ENCODE results near the gene SLC43A1. TPM values are rescaled to one million over a fixed set of nuclear protein-coding genes. Genes with fewer than 3 reads are reported as not detected.
A peak's percentile ranks its signal among the peaks of the same experiment; 100 is the strongest.

The SLC43A1 gene
- polyA plus RNA-seq, 1 of the 3 experiments (the other 2 are of a cell fraction): 4.4 TPM

DNA sequence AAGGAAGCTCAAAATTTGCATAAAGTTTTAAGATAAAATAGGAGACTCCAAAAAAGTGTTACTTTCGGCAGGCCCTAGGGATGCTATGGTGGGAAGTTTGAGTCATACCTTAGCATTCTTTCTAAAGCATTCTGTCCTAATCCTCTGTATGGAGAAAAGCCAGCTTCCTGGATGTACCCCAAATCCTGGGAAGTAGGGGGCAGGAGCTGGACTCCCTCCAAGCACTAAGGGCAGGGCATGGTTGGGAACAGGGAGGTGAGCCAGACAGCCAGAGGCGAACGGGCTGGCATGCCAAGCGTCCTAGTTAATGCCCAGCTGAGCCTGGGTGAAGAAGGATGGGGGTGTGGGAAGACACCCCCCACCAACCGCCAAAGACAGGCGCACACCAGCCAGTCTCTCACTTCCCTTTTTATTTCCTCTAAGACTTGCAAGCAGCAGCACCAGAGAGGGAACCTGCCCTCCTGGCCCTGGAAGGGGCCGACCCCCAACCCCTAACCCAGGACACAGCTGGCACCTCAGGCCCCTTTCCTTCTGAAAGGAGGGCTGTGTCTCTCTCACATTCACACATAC, 31.3 kb downstream of the SLC43A1 start:
- TF ChIP-seq, protein P1, sequence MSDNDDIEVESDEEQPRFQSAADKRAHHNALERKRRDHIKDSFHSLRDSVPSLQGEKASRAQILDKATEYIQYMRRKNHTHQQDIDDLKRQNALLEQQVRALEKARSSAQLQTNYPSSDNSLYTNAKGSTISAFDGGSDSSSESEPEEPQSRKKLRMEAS (IDR thresholded peaks at IDR 0.05; ENCODE audit: low read depth): no peak
- TF ChIP-seq SMC3 (IDR thresholded peaks at IDR 0.05; ENCODE audit: low read depth, low read length): no peak
- TF ChIP-seq FOXM1 (IDR thresholded peaks at IDR 0.05; ENCODE audit: low read depth): no peak
- no peak for TF ChIP-seq ELF1 (IDR thresholded peaks at IDR 0.05)
- TF ChIP-seq, protein P2, sequence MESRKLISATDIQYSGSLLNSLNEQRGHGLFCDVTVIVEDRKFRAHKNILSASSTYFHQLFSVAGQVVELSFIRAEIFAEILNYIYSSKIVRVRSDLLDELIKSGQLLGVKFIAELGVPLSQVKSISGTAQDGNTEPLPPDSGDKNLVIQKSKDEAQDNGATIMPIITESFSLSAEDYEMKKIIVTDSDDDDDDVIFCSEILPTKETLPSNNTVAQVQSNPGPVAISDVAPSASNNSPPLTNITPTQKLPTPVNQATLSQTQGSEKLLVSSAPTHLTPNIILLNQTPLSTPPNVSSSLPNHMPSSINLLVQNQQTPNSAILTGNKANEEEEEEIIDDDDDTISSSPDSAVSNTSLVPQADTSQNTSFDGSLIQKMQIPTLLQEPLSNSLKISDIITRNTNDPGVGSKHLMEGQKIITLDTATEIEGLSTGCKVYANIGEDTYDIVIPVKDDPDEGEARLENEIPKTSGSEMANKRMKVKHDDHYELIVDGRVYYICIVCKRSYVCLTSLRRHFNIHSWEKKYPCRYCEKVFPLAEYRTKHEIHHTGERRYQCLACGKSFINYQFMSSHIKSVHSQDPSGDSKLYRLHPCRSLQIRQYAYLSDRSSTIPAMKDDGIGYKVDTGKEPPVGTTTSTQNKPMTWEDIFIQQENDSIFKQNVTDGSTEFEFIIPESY (IDR thresholded peaks at IDR 0.05; ENCODE audit: borderline replicate concordance, low read depth): no peak
- no peak for TF ChIP-seq RFX5 (IDR thresholded peaks at IDR 0.05; ENCODE audit: low read length)
- TF ChIP-seq USF1 (IDR thresholded peaks at IDR 0.05; ENCODE audit: borderline replicate concordance, low read depth): no peak
- TF ChIP-seq YY1 (IDR thresholded peaks at IDR 0.05; ENCODE audit: low read depth): no peak
- no peak for TF ChIP-seq PBX3 (IDR thresholded peaks at IDR 0.05)
- TF ChIP-seq GABPA (IDR thresholded peaks at IDR 0.05; ENCODE audit: low read depth): no peak
- no peak for TF ChIP-seq SIN3A (IDR thresholded peaks at IDR 0.05; ENCODE audit: borderline replicate concordance, low read depth, low read length)
- no peak for TF ChIP-seq NFIC (IDR thresholded peaks at IDR 0.05; ENCODE audit: borderline replicate concordance)
- peaks cover 4 to 8% of the 10 kb centered on the region in 2 experiments; a peak in 2 of 4 replicates for H3K4me1 ChIP-seq (ENCODE audit: control insufficient read depth in 1 of 2, insufficient read depth in 2 of 2, low read depth in 1 of 2, low read length in 1 of 2)
- no peaks in the 10 kb centered on the region for H3K9me3 ChIP-seq
- DNase-seq: no peak
- no peaks in the 10 kb centered on the region for H3K36me3 ChIP-seq (replicated peaks in 1 of 2; ENCODE audit: control insufficient read depth in 1 of 2, insufficient read depth in 2 of 2, low read length in 1 of 2)
- POLR2A ChIA-PET: no interaction called here
- no peak overlapping the region for H3K27ac ChIP-seq (ENCODE audit: low read depth in 2 of 2, low read length in 1 of 2)
- H3K4me2 ChIP-seq: no peak overlapping the region
- no peaks in the 10 kb centered on the region for H3F3A ChIP-seq (replicated peaks; ENCODE audit: insufficient read depth)
- H3K9me2 ChIP-seq: no peaks in the 10 kb centered on the region
- H2AFZ ChIP-seq (ENCODE audit: low read depth): no peak overlapping the region
- 90% methylated on average over 4 of the region's 7 CpGs for WGBS (ENCODE audit: low lambda C conversion rate)
- H3K4me3 ChIP-seq (ENCODE audit: low read depth in 2 of 2, low read length in 1 of 2): no peak overlapping the region
- CTCF ChIA-PET: interaction anchor here (1.1 to 27.2 kb wide), 16 partner anchors 8 to 1083 kb away, joined by 3 to 517 read pairs (median 8); partner anchors contain the start of genes RTN4RL2, SLC43A1, TIMM10 and UBE2L6
- H3K79me2 ChIP-seq (ENCODE audit: insufficient read depth): no peaks in the 10 kb centered on the region
- peaks cover 24% of the 10 kb centered on the region for H3K27me3 ChIP-seq (ENCODE audit: insufficient read depth)
- no peak overlapping the region for H3K9ac ChIP-seq
- H4K20me1 ChIP-seq (ENCODE audit: insufficient read depth): no peaks in the 10 kb centered on the region

DNA sequence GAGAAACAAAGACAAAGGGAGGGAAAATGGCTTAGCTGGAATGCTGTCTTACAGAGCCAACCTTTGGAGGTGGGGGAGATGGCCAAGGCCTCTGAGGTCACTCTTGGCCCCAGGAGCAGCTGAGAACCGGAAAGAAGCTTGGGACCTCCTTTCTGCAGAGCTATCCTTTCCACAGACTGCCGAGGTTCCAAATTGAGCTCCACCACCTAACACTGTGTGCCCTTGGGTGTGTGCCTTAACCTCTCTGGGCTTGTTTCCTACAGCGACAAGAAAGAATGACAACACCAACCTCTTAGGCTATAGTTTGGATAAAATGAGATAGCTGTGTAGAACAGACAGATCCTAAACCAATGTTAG, 32.0 kb downstream of the SLC43A1 start:
- Histone ChIP-seq H3K4me2 (peak overlapping the region; percentile 95), H3K9ac (no peak overlapping the region), H2AFZ (ENCODE audit: low read depth) (0 out of 2 replicates have a peak overlapping the region, but pooled peaks have one; percentile 63), H3K36me3 (replicated peaks in 1 of 2; ENCODE audit: control insufficient read depth in 1 of 2, insufficient read depth in 2 of 2, low read length in 1 of 2) (no peaks in the 10 kb centered on the region), H3K79me2 (ENCODE audit: insufficient read depth) (no peaks in the 10 kb centered on the region), H3F3A (replicated peaks; ENCODE audit: insufficient read depth) (no peaks in the 10 kb centered on the region), H3K27me3 (ENCODE audit: insufficient read depth) (peaks cover 24% of the 10 kb centered on the region), H3K4me3 (ENCODE audit: low read depth in 2 of 2, low read length in 1 of 2) (peak overlapping the region in 1 of 2 experiments; percentile 55; a peak in 1 of 4 replicates), H3K27ac (ENCODE audit: low read depth in 2 of 2, low read length in 1 of 2) (no peak overlapping the region), H4K20me1 (ENCODE audit: insufficient read depth) (no peaks in the 10 kb centered on the region), H3K9me3 (no peaks in the 10 kb centered on the region), H3K4me1 (ENCODE audit: control insufficient read depth in 1 of 2, insufficient read depth in 2 of 2, low read depth in 1 of 2, low read length in 1 of 2) (peaks cover 4 to 8% of the 10 kb centered on the region in 2 experiments; a peak in 2 of 4 replicates), H3K9me2 (no peaks in the 10 kb centered on the region)
- DNase-seq: no peak
- ChIA-PET POLR2A (no interaction called here), CTCF (interaction anchor here (1.1 to 27.2 kb wide), 17 partner anchors 9 to 1084 kb away, joined by 3 to 517 read pairs (median 7); partner anchors contain the start of genes RTN4RL2, SLC43A1, TIMM10 and UBE2L6)
- 45% methylated on average over 3 of the region's 3 CpGs for WGBS (ENCODE audit: low lambda C conversion rate)
- no peak for TF ChIP-seq EZH2phosphoT487 (IDR thresholded peaks at IDR 0.05; ENCODE audit: borderline replicate concordance, low read depth)
- no peak for TF ChIP-seq RFX5 (IDR thresholded peaks at IDR 0.05; ENCODE audit: low read length)
- no peak for TF ChIP-seq RXRA (IDR thresholded peaks at IDR 0.05; ENCODE audit: borderline replicate concordance, low read depth)
- no peak for TF ChIP-seq USF1 (IDR thresholded peaks at IDR 0.05; ENCODE audit: borderline replicate concordance, low read depth)
- TF ChIP-seq SMC3 (IDR thresholded peaks at IDR 0.05; ENCODE audit: low read depth, low read length): no peak
- TF ChIP-seq, protein P1 (IDR thresholded peaks at IDR 0.05; ENCODE audit: low read depth): no peak
- no peak for TF ChIP-seq EP300 (IDR thresholded peaks at IDR 0.05; ENCODE audit: borderline replicate concordance in 1 of 2, low read depth in 1 of 2, low read length in 1 of 2)
- no peak for TF ChIP-seq GABPA (IDR thresholded peaks at IDR 0.05; ENCODE audit: low read depth)
- no peak for TF ChIP-seq TEAD4 (IDR thresholded peaks at IDR 0.05; ENCODE audit: borderline replicate concordance, insufficient read depth)
- TF ChIP-seq FOXM1 (IDR thresholded peaks at IDR 0.05; ENCODE audit: low read depth): no peak
- TF ChIP-seq CHD2 (IDR thresholded peaks at IDR 0.05; ENCODE audit: low read length, partially characterized antibody): no peak
- TF ChIP-seq PBX3 (IDR thresholded peaks at IDR 0.05): no peak
- TF ChIP-seq, protein P3, sequence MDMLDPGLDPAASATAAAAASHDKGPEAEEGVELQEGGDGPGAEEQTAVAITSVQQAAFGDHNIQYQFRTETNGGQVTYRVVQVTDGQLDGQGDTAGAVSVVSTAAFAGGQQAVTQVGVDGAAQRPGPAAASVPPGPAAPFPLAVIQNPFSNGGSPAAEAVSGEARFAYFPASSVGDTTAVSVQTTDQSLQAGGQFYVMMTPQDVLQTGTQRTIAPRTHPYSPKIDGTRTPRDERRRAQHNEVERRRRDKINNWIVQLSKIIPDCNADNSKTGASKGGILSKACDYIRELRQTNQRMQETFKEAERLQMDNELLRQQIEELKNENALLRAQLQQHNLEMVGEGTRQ (IDR thresholded peaks at IDR 0.05; ENCODE audit: borderline replicate concordance, low read depth, low read length): no peak

Data from SK-N-SH (cell line).